Left kidney (tissue), 8 donors: ENCODE measurements around the gene AHSA1. TPM values are rescaled to one million over a fixed set of nuclear protein-coding genes. Genes with fewer than 3 reads are reported as not detected.
"Not testable (repeated sequence)": the region's sequence is repeated elsewhere in the genome, so short reads cannot be mapped to it uniquely, and the experiment has no call there.

ENCODE experiments used
- DNase-seq: peaks from one replicate; pipeline ENCODE4 v3.0.0-alpha.2; 2013
- long read RNA-seq, 8 donors: transcript quantifications; one replicate each; lab custom pipeline, GENCODE V29; 2026
- polyA plus RNA-seq: library from polyadenylated mRNA; unstranded; fragments of 120-200 nt; gene quantifications from one replicate; pipeline ENCODE4 v1.2.1, GENCODE V29; 2013; ENCODE audit not compliant: insufficient read length

The AHSA1 gene
- polyA plus RNA-seq = 218 TPM
- long read RNA-seq, donor 1, transcript AHSA1-201 (9 exons, 1,402 nt) = major isoform, 37 of 40 reads
- long read RNA-seq, donor 1, partial matches to known transcripts = 0 of 40 reads
- long read RNA-seq, donor 1, other reads (novel, unspliced or antisense) = 0 of 40 reads
- long read RNA-seq, donor 2, transcript AHSA1-201 (9 exons, 1,402 nt) = major isoform, 32 of 61 reads
- long read RNA-seq, donor 2, partial matches to known transcripts = 22 of 61 reads
- long read RNA-seq, donor 2, other reads (novel, unspliced or antisense) = 0 of 61 reads
- long read RNA-seq, donor 3, transcript AHSA1-201 (9 exons, 1,402 nt) = major isoform, 32 of 38 reads
- long read RNA-seq, donor 3, partial matches to known transcripts = 0 of 38 reads
- long read RNA-seq, donor 3, other reads (novel, unspliced or antisense) = 0 of 38 reads
- long read RNA-seq, donor 4, partial matches to known transcripts = 0 of 3 reads
- long read RNA-seq, donor 4, other reads (novel, unspliced or antisense) = 0 of 3 reads
- long read RNA-seq, donor 5, transcript AHSA1-201 (9 exons, 1,402 nt) = major isoform, 62 of 69 reads
- long read RNA-seq, donor 5, partial matches to known transcripts = 0 of 69 reads
- long read RNA-seq, donor 5, other reads (novel, unspliced or antisense) = 0 of 69 reads
- long read RNA-seq, donor 6, transcript AHSA1-201 (9 exons, 1,402 nt) = major isoform, 27 of 40 reads
- long read RNA-seq, donor 6, partial matches to known transcripts = 6 of 40 reads
- long read RNA-seq, donor 6, other reads (novel, unspliced or antisense) = 0 of 40 reads
- long read RNA-seq, donor 7, transcript AHSA1-201 (9 exons, 1,402 nt) = major isoform, 46 of 54 reads
- long read RNA-seq, donor 7, transcript AHSA1-208 (2 exons, 832 nt) = minor isoform, 6 of 54 reads
- long read RNA-seq, donor 7, partial matches to known transcripts = 0 of 54 reads
- long read RNA-seq, donor 7, other reads (novel, unspliced or antisense) = 0 of 54 reads
- long read RNA-seq, donor 8, transcript AHSA1-201 (9 exons, 1,402 nt) = major isoform, 15 of 20 reads
- long read RNA-seq, donor 8, partial matches to known transcripts = 0 of 20 reads
- long read RNA-seq, donor 8, other reads (novel, unspliced or antisense) = 0 of 20 reads

- peak; percentile 99 for DNase-seq
Measured at GRCh38 chr14:77457522-77458248, at the start of gene AHSA1, which contains the start of gene VIPAS39. Gene AHSA1, plus strand, starts transcription at chr14:77458093. Its CDS starts 97 bp downstream, at chr14:77458190. Gene VIPAS39, minus strand, starts transcription at chr14:77457601. Its CDS starts 3,499 bp downstream, at chr14:77454102.

GRCh38 chr14:77409131-77409533 is 48.8 kb upstream of the AHSA1 start:
- DNase-seq = no peak

GRCh38 chr14:77415403-77416030 is 42.4 kb upstream of the AHSA1 start:
- not testable (repeated sequence) for DNase-seq

- not testable (repeated sequence) for DNase-seq
Measured at GRCh38 chr14:77416098-77416497, 41.8 kb upstream of the AHSA1 start.

- no peak for DNase-seq
Measured at GRCh38 chr14:77416836-77417235, 41.1 kb upstream of the AHSA1 start.

GRCh38 chr14:77421201-77421600 is 36.7 kb upstream of the AHSA1 start:
- DNase-seq = no peak

- DNase-seq = no peak
Measured at GRCh38 chr14:77423423-77423822, 34.5 kb upstream of the AHSA1 start, which contains the start of gene NOXRED1. Gene NOXRED1, minus strand, starts transcription at chr14:77423523. Its CDS starts 634 bp downstream, at chr14:77422889.

- no peak for DNase-seq
Measured at GRCh38 chr14:77424862-77425261, 33.0 kb upstream of the AHSA1 start.

- DNase-seq = no peak
Measured at GRCh38 chr14:77426396-77426795, 31.5 kb upstream of the AHSA1 start.

- no peak for DNase-seq
Measured at GRCh38 chr14:77436042-77436441, 21.9 kb upstream of the AHSA1 start.

GRCh38 chr14:77438596-77438995 is 19.3 kb upstream of the AHSA1 start:
- DNase-seq = no peak

GRCh38 chr14:77439861-77440260 is 18.0 kb upstream of the AHSA1 start:
- DNase-seq = no peak

GRCh38 chr14:77442196-77442595 is 15.7 kb upstream of the AHSA1 start:
- DNase-seq = no peak

GRCh38 chr14:77455966-77456640 is 1.8 kb upstream of the AHSA1 start:
- DNase-seq = no peak

GRCh38 chr14:77457115-77457521 is 775 bp upstream of the AHSA1 start:
- DNase-seq = no peak

GRCh38 chr14:77458249-77458950 is 507 bp downstream of the AHSA1 start:
- no peak for DNase-seq

GRCh38 chr14:77459072-77459723 is 1.3 kb downstream of the AHSA1 start:
- peak; percentile 74 for DNase-seq

- DNase-seq = no peak
Measured at GRCh38 chr14:77467801-77468200, 9.9 kb downstream of the AHSA1 start.

- DNase-seq = no peak
Measured at GRCh38 chr14:77469067-77469505, 11.2 kb downstream of the AHSA1 start.
